NCI-H748 (cell line): Measurements from ENCODE around the gene FOXP1.

ENCODE experiments used
- DNase-seq: peaks from one replicate; lab custom pipeline; 2025; ENCODE audit not compliant: unreplicated experiment; lab: John Stamatoyannopoulos, UW

The FOXP1 gene

GRCh38 chr3:71312461-71312860 lies 271.1 kb downstream of the FOXP1 start:
- DNase-seq, result no peak

- DNase-seq, result peak; percentile 7
Observed at GRCh38 chr3:71311661-71312046, 271.9 kb downstream of the FOXP1 start.

- no peak for DNase-seq
Observed at GRCh38 chr3:71310980-71311660, 272.4 kb downstream of the FOXP1 start.

- no peak for DNase-seq
Observed at GRCh38 chr3:71310359-71310979, 273.1 kb downstream of the FOXP1 start.

GRCh38 chr3:71309886-71310285 lies 273.6 kb downstream of the FOXP1 start:
- no peak for DNase-seq

DNA sequence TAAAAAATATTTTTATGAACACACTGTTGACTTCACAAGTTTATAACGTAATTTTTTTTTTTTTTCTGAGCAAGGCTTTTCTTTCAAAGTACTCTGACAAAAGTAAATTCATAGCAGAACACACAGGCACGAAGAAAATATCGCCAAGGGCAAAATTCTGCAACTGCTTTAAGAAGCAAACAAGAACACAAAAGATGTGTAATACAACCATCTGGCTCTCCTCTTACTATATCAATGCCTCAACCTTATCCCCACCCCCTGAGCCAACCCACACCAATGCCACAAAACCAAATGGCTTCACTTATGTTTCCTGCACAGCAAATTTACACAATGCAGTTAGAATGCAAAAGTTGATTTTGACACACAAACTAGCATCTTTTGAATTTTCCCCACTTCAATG lies 274.2 kb downstream of the FOXP1 start:
- no peak for DNase-seq

GRCh38 chr3:71308836-71309235 lies 274.7 kb downstream of the FOXP1 start:
- no peak for DNase-seq

DNA sequence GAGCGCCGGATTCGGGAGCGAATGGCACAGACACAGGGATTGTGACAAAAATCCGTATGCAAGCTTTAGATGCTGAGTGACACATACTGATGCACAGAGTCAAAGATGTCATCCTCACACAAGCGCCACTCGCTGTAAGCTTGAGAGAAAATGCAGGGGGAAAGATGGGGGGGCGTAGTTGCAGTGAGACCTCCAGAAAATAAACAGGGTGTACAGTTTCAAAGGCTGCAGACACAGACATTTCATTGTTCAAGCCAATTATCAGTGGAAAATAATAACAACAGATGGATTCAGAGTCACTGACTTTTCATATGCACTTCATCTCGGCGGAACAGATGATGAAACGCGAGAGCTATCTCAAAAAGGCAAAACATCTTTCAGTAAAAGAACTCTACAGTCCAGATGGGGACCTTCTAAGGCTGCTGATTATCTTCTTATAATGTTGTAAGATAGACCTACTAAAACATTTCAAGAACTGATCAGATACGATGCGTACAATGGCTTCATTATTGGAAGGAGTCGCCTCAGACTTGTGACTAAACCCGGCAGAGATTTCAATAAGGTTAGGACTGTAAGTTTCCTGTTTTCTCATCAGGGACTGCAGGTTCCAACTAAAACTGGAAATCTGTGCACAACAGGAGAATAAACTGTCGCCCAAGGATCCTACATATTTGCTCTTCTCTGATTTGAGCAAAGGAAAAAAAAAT lies 275.4 kb downstream of the FOXP1 start:
- peak; percentile 41 for DNase-seq

- peak; percentile 70 for DNase-seq
Observed at GRCh38 chr3:71305231-71306206, 278.0 kb downstream of the FOXP1 start.

- peak; percentile 55 for DNase-seq
Observed at GRCh38 chr3:71304684-71305083, 278.8 kb downstream of the FOXP1 start.

GRCh38 chr3:71304247-71304646 lies 279.3 kb downstream of the FOXP1 start:
- DNase-seq, result no peak

- peak; percentile 52 for DNase-seq
Observed at GRCh38 chr3:71303627-71304200, 279.8 kb downstream of the FOXP1 start.

GRCh38 chr3:71302604-71303003 lies 280.9 kb downstream of the FOXP1 start:
- no peak for DNase-seq

- no peak for DNase-seq
Observed at GRCh38 chr3:71300951-71301393, 282.6 kb downstream of the FOXP1 start.

DNA sequence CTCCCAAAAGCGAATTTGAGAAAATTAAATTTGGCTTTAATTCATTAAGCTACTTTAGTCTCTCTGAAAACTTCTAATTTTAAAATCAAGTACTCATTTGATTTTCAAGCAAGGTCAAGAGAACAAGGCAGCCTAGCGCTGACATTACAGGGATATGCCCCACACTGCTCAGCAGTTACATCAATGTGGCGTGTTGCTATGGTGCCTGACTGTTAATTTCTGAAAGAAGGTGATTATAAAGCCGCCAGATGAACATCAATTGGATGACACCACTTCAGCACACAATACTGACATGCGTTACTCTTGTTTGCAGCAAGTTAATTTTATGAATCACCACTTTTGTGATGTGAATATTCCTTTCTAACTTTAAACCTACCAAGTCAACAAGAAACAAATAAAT lies 284.4 kb downstream of the FOXP1 start:
- peak; percentile 86 for DNase-seq

DNA sequence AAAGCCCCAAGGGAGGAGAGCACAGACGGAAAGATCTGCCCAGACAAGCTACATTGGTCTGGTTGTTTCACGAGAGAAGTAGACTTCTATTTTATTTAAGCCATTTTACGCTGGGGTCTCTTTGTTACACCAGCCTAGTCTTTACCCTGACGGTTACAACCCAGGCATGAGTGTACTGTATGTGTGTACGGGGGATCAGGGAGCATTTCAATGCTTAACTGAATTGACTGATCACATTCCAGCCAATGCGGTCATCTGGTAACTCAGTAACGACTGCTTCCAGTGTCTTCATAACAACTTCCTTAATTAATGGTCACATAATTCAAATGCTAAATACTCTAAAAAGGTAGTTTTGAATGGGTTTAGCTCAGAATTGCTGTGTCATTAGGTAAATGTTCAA lies 288.6 kb downstream of the FOXP1 start:
- no peak for DNase-seq

GRCh38 chr3:71290301-71290700 lies 293.2 kb downstream of the FOXP1 start:
- no peak for DNase-seq

GRCh38 chr3:71288269-71288930 lies 295.1 kb downstream of the FOXP1 start:
- DNase-seq, result no peak

DNA sequence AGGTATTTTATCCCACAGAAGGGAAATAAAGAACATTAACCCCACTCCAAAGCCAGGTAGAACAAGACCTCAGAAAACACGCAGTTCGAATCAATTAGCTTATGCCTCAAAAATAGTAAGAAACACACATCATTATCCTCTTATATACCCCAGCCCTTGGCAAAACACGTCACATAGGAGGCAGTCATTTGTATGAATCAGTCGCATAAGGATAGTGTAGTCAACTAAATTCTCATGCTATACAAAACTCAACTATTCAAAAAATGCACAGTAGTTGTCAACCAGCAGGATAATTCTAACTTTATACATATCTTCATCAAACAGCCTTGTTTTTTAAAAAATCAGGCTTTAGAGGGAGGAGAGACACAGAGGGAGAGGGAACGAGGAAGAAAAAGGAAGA lies 298.4 kb downstream of the FOXP1 start:
- no peak for DNase-seq

GRCh38 chr3:71282976-71283375 lies 300.6 kb downstream of the FOXP1 start:
- no peak for DNase-seq
